HCT116 (cell line): Measurements from ENCODE around the gene DNASE1L3. TPM values are rescaled to one million over a fixed set of nuclear protein-coding genes. Genes with fewer than 3 reads are reported as not detected.

Source experiments
- ATAC-seq: fragments of 200-7000 bp; cut with Tn5 transposase; 2 replicates; pipeline ENCODE4 v1.9.1; 2020; ENCODE audit warnings: mild to moderate bottlenecking, moderate library complexity
- BruUV-seq: library from RNA; stranded (reverse); fragments of 400-500 nt; replicated peaks from 2 replicates; lab custom pipeline; 2021; lab: Mats Ljungman, UMichigan
- CTCF ChIA-PET: fragments of 300-600 bp; sonication (Branson Sonifier 250); formaldehyde crosslinking; loops from one replicate; lab custom pipeline; 2021; ENCODE audit warnings: antibody characterized with exemption; lab: Charles Lee
- POLR2A ChIA-PET: fragments of 300-600, 350-600 bp; sonication (Branson Sonifier 250); formaldehyde crosslinking; loops from one replicate; lab custom pipeline; 2021; ENCODE audit warnings: antibody characterized with exemption; lab: Charles Lee
- RAD21 ChIA-PET, 2 experiments: fragments of 300-600 bp; sonication (Branson Sonifier 250); formaldehyde crosslinking; loops; one replicate each; lab custom pipeline; 2023; ENCODE audit warnings: low total read pairs in 2 of 2; ENCODE audit not compliant: uncharacterized antibody in 2 of 2, unreplicated experiment in 2 of 2, low non-redundant PET in 1 of 2; lab: Charles Lee
- DNase-seq: peaks from one replicate; pipeline ENCODE4 v3.0.0-alpha.2; 2010; ENCODE audit warnings: low read depth, low spot score
- H2AFZ ChIP-seq: fragments of 200-600 bp; shearing (Covaris generic), sonication (generic); 2 replicates; pipeline ENCODE4 v1.6.1; 2017; ENCODE audit warnings: low read depth, mixed run types, mixed read lengths, antibody characterized with exemption, low read length; ENCODE audit not compliant: poor library complexity, severe bottlenecking
- H3K27ac ChIP-seq: 2 replicates; pipeline ENCODE4 v1.5.1; 2012; ENCODE audit warnings: low read depth, low read length
- H3K27me3 ChIP-seq: fragments of 200-600 bp; sonication (generic); 2 replicates; pipeline ENCODE4 v1.6.1; 2016; ENCODE audit warnings: mixed run types, low read length, mixed read lengths; ENCODE audit not compliant: insufficient read depth
- H3K36me3 ChIP-seq, 2 experiments: fragments of 200-500 bp in 1 of 2; fragments of 200-600 bp in 1 of 2; sonication (Bioruptor generic) in 1 of 2; sonication (generic) in 1 of 2; 2 replicates each; pipeline versions ENCODE4 v1.5.1 to v1.6.1; 2014 to 2016; ENCODE audit warnings: low read length in 2 of 2, inconsistent platforms in 1 of 2, mixed read lengths in 1 of 2, mixed run types in 1 of 2; ENCODE audit not compliant: insufficient read depth in 2 of 2, control insufficient read depth in 1 of 2
- H3K4me1 ChIP-seq, 2 experiments: fragments of 200-600 bp in 1 of 2; sonication (generic) in 1 of 2; 2 replicates each; pipeline versions ENCODE4 v1.5.1 to v1.6.1; 2012 to 2017; ENCODE audit warnings: low read length in 2 of 2, inconsistent platforms in 1 of 2, mild to moderate bottlenecking in 1 of 2, mixed read lengths in 1 of 2, mixed run types in 1 of 2, moderate library complexity in 1 of 2; ENCODE audit not compliant: insufficient read depth in 2 of 2, control insufficient read depth in 1 of 2
- H3K4me2 ChIP-seq: fragments of 200-600 bp; sonication (generic); 2 replicates; pipeline ENCODE4 v1.6.1; 2017; ENCODE audit warnings: mixed run types, low read length, mixed read lengths
- H3K4me3 ChIP-seq, 2 experiments: fragments of 200-600 bp in 1 of 2; sonication (generic) in 1 of 2; replicated peaks in 1 of 2; 2 replicates each; pipeline ENCODE4 v1.5.1; 2011 to 2016; ENCODE audit warnings: low read length in 2 of 2, control low read depth in 1 of 2, low read depth in 1 of 2, mild to moderate bottlenecking in 1 of 2, mixed read lengths in 1 of 2, mixed run types in 1 of 2
- H3K79me2 ChIP-seq: fragments of 200-600 bp; sonication (generic); 2 replicates; pipeline ENCODE4 v1.6.1; 2017; ENCODE audit warnings: mild to moderate bottlenecking, mixed run types, low read length, moderate library complexity, mixed read lengths; ENCODE audit not compliant: insufficient read depth
- H3K9ac ChIP-seq: fragments of 200-600 bp; sonication (generic); 2 replicates; pipeline ENCODE4 v1.6.1; 2016; ENCODE audit warnings: low read length, mixed read lengths
- H3K9me2 ChIP-seq: fragments of 200-600 bp; sonication (generic), shearing (Covaris generic); 2 replicates; pipeline ENCODE4 v1.6.1; 2017; ENCODE audit warnings: mixed run types, mild to moderate bottlenecking, moderate library complexity; ENCODE audit not compliant: insufficient read depth
- H3K9me3 ChIP-seq, 2 experiments: fragments of 200-500 bp in 1 of 2; fragments of 200-600 bp in 1 of 2; sonication (Bioruptor generic) in 1 of 2; sonication (generic) in 1 of 2; 2 replicates each; pipeline ENCODE4 v1.6.1; 2014 to 2017; ENCODE audit warnings: low read length in 2 of 2, mixed read lengths in 2 of 2, inconsistent platforms in 1 of 2, low read depth in 1 of 2, mild to moderate bottlenecking in 1 of 2, mixed run types in 1 of 2, moderate library complexity in 1 of 2; ENCODE audit not compliant: control insufficient read depth in 1 of 2, insufficient read depth in 1 of 2
- H4K20me1 ChIP-seq: fragments of 200-600 bp; sonication (generic), shearing (Covaris generic); 2 replicates; pipeline ENCODE4 v1.6.1; 2017; ENCODE audit warnings: mixed run types, mild to moderate bottlenecking, moderate library complexity; ENCODE audit not compliant: insufficient read depth
- EZH2phosphoT487 ChIP-seq: fragments of 200-600 bp; IDR thresholded peaks from 2 replicates; pipeline ENCODE4 v1.6.1; 2018; ENCODE audit warnings: antibody characterized with exemption, borderline replicate concordance
- FOSL1 ChIP-seq: IDR thresholded peaks from 2 replicates; pipeline ENCODE4 v1.6.1; 2012; ENCODE audit warnings: low read depth
- ZBTB33 ChIP-seq: IDR thresholded peaks from 2 replicates; pipeline ENCODE4 v1.6.1; 2011; ENCODE audit warnings: mild to moderate bottlenecking, low read length, moderate library complexity; ENCODE audit not compliant: insufficient replicate concordance; ENCODE audit errors: extremely low read depth
- intact Hi-C: fragments of 100-400 bp; cut with micrococcal nuclease; formaldehyde crosslinking; loops from 2 replicates; pipeline ENCODE4 v1.10.0; 2022
- total RNA-seq: library from RNA; stranded (reverse); gene quantifications from one replicate; pipeline ENCODE4 v1.2.1, GENCODE V29; 2021; ENCODE audit not compliant: unreplicated experiment
- TF ChIP-seq, protein P1 (sequence below): IDR thresholded peaks from 2 replicates; pipeline ENCODE4 v1.6.1; 2012; ENCODE audit warnings: low read depth

DNASE1L3 gene
- total RNA-seq, 1 experiment from 2014 or later, result not detected

GRCh38 chr3:58164906-58165821 is 45.6 kb downstream of the DNASE1L3 start:
- no peaks in the 10 kb centered on the region for H3K27me3 ChIP-seq
- H3K9me2 ChIP-seq, result no peaks in the 10 kb centered on the region
- intact Hi-C loops, result loop anchor here (5.0 kb wide), 1 partner anchor 158 kb away; the partner anchor contains the start of gene FLNB
- no peak overlapping the region; the same call in 1 of the 2 replicates for H3K27ac ChIP-seq
- H3K79me2 ChIP-seq, result no peaks in the 10 kb centered on the region
- ATAC-seq (no peak), DNase-seq (no peak)
- no peaks in the 10 kb centered on the region for H3K9me3 ChIP-seq
- TF ChIP-seq EZH2phosphoT487 (no peak), FOSL1 (no peak), ZBTB33 (no peak)
- TF ChIP-seq, protein P1, sequence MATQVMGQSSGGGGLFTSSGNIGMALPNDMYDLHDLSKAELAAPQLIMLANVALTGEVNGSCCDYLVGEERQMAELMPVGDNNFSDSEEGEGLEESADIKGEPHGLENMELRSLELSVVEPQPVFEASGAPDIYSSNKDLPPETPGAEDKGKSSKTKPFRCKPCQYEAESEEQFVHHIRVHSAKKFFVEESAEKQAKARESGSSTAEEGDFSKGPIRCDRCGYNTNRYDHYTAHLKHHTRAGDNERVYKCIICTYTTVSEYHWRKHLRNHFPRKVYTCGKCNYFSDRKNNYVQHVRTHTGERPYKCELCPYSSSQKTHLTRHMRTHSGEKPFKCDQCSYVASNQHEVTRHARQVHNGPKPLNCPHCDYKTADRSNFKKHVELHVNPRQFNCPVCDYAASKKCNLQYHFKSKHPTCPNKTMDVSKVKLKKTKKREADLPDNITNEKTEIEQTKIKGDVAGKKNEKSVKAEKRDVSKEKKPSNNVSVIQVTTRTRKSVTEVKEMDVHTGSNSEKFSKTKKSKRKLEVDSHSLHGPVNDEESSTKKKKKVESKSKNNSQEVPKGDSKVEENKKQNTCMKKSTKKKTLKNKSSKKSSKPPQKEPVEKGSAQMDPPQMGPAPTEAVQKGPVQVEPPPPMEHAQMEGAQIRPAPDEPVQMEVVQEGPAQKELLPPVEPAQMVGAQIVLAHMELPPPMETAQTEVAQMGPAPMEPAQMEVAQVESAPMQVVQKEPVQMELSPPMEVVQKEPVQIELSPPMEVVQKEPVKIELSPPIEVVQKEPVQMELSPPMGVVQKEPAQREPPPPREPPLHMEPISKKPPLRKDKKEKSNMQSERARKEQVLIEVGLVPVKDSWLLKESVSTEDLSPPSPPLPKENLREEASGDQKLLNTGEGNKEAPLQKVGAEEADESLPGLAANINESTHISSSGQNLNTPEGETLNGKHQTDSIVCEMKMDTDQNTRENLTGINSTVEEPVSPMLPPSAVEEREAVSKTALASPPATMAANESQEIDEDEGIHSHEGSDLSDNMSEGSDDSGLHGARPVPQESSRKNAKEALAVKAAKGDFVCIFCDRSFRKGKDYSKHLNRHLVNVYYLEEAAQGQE, result no peak
- H3K4me3 ChIP-seq, result no peak overlapping the region
- no TSS peak for BruUV-seq
- no peaks in the 10 kb centered on the region for H4K20me1 ChIP-seq
- H3K4me2 ChIP-seq, result peak overlapping the region; percentile 27
- peaks cover 10 to 14% of the 10 kb centered on the region in 2 experiments; a peak in 3 of 4 replicates for H3K36me3 ChIP-seq
- RAD21 ChIA-PET, result no interaction called here
- POLR2A ChIA-PET, result interaction anchor here (0.6 kb wide), 1 partner anchor 208 kb away, joined by 5 read pairs; no protein-coding TSS in a partner anchor
- H2AFZ ChIP-seq, result no peak overlapping the region
- H3K9ac ChIP-seq, result no peak overlapping the region
- H3K4me1 ChIP-seq, result peaks cover 47 to 68% of the 10 kb centered on the region in 2 experiments
- CTCF ChIA-PET, result interaction anchor here (0.6 to 3.3 kb wide), 4 partner anchors 9 to 82 kb away, joined by 3 to 19 read pairs (median 8); no protein-coding TSS in a partner anchor
